Endothelial cell of umbilical vein (primary cell): ENCODE data around the gene KCMF1. TPM values are rescaled to one million over a fixed set of nuclear protein-coding genes. Genes with fewer than 3 reads are reported as not detected.

Source experiments
- BruUV-seq: library from RNA; stranded (reverse); fragments of 400-500 nt; replicated peaks from 2 replicates; lab custom pipeline; 2021; lab: Mats Ljungman, UMichigan
- CTCF ChIA-PET: fragments of 300-600, 350-600 bp; sonication (Branson Sonifier 250); formaldehyde crosslinking; loops from one replicate; lab custom pipeline; 2021; ENCODE audit warnings: antibody characterized with exemption, inconsistent platforms; lab: Charles Lee
- POLR2A ChIA-PET: fragments of 300-600, 350-600 bp; sonication (Branson Sonifier 250); formaldehyde crosslinking; loops from one replicate; lab custom pipeline; 2021; ENCODE audit warnings: antibody characterized with exemption, inconsistent platforms; lab: Charles Lee
- DNase-seq: peaks from one replicate; pipeline ENCODE4 v3.0.0-alpha.2; 2011; ENCODE audit warnings: low read depth, low spot score
- FAIRE-seq: peaks from 2 replicates; lab custom pipeline; 2011; peaks lifted over from hg19 to GRCh38; lab: Jason Lieb, UNC
- H2AFZ ChIP-seq: 2 replicates; pipeline ENCODE4 v1.6.0; 2012; ENCODE audit warnings: low read depth, low read length, control low read depth, inconsistent platforms
- H3K27ac ChIP-seq: 2 replicates; pipeline ENCODE4 v1.5.1; 2011; ENCODE audit warnings: low read depth, mild to moderate bottlenecking, control low read depth, low read length, moderate library complexity; ENCODE audit not compliant: insufficient read depth
- H3K27me3 ChIP-seq, 2 experiments: 2 replicates each; pipeline versions ENCODE4 v1.6.0 to v1.6.1; 2011; ENCODE audit warnings: low read length in 2 of 2, mixed read lengths in 1 of 2; ENCODE audit not compliant: control insufficient read depth in 2 of 2, insufficient read depth in 2 of 2
- H3K36me3 ChIP-seq, 2 experiments: 2 replicates in 1 of 2; 3 replicates in 1 of 2; pipeline ENCODE4 v1.5.1; 2011; ENCODE audit warnings: low read length in 2 of 2, mild to moderate bottlenecking in 1 of 2, moderate library complexity in 1 of 2; ENCODE audit not compliant: control insufficient read depth in 2 of 2, insufficient read depth in 2 of 2; ENCODE audit errors: extremely low read depth in 1 of 2
- H3K4me1 ChIP-seq: 3 replicates; pipeline ENCODE4 v1.5.1; 2011; ENCODE audit warnings: mild to moderate bottlenecking, low read length; ENCODE audit not compliant: control insufficient read depth, insufficient read depth; ENCODE audit errors: extremely low read depth
- H3K4me2 ChIP-seq: 2 replicates; pipeline ENCODE4 v1.6.1; 2011; ENCODE audit warnings: low read length, control low read depth, mixed read lengths; ENCODE audit not compliant: insufficient read depth
- H3K4me3 ChIP-seq, 3 experiments: fragments of 200-600 bp in 1 of 3; sonication (generic), shearing (Covaris generic) in 1 of 3; replicated peaks in 1 of 3; 2 replicates each; pipeline ENCODE4 v1.5.1; 2011 to 2016; ENCODE audit warnings: control low read depth in 3 of 3, low read length in 3 of 3, mild to moderate bottlenecking in 2 of 3, inconsistent platforms in 1 of 3, low read depth in 1 of 3, moderate library complexity in 1 of 3; ENCODE audit not compliant: insufficient read depth in 1 of 3
- H3K79me2 ChIP-seq: 2 replicates; pipeline ENCODE4 v1.6.0; 2012; ENCODE audit warnings: low read length, inconsistent platforms; ENCODE audit not compliant: control insufficient read depth, insufficient read depth
- H3K9ac ChIP-seq: replicated peaks from 2 replicates; pipeline ENCODE3; 2011; ENCODE audit warnings: low read length, control low read depth; ENCODE audit not compliant: insufficient read depth; ENCODE audit errors: extremely low read depth
- H3K9me1 ChIP-seq: replicated peaks from 3 replicates; pipeline ENCODE4 v1.6.0; 2011; ENCODE audit warnings: mild to moderate bottlenecking, low read length; ENCODE audit not compliant: control insufficient read depth, insufficient read depth; ENCODE audit errors: extremely low read depth
- H3K9me3 ChIP-seq: replicated peaks from 2 replicates; pipeline ENCODE4 v1.5.1; 2012; ENCODE audit warnings: low read length, inconsistent platforms; ENCODE audit not compliant: control insufficient read depth, insufficient read depth
- H4K20me1 ChIP-seq: replicated peaks from 2 replicates; pipeline ENCODE3; 2011; ENCODE audit warnings: mild to moderate bottlenecking, low read length; ENCODE audit not compliant: control insufficient read depth, insufficient read depth; ENCODE audit errors: extremely low read depth
- EZH2 ChIP-seq: IDR thresholded peaks from 2 replicates; pipeline ENCODE4 v1.6.1; 2012; ENCODE audit warnings: borderline replicate concordance, low read depth, mild to moderate bottlenecking, moderate library complexity, low read length, inconsistent platforms; ENCODE audit not compliant: severe bottlenecking
- FOS ChIP-seq: IDR thresholded peaks from 2 replicates; pipeline ENCODE4 v1.6.1; 2011; ENCODE audit warnings: mild to moderate bottlenecking, low read length, moderate library complexity, borderline replicate concordance; ENCODE audit not compliant: insufficient read depth
- GATA2 ChIP-seq: IDR thresholded peaks from 2 replicates; pipeline ENCODE4 v1.7.0; 2011; ENCODE audit warnings: low read depth, mild to moderate bottlenecking, moderate library complexity, mixed read lengths, low read length; ENCODE audit not compliant: insufficient read length, insufficient read depth
- JUN ChIP-seq: IDR thresholded peaks from 2 replicates; pipeline ENCODE4 v1.6.1; 2011; ENCODE audit warnings: borderline replicate concordance, low read depth; ENCODE audit not compliant: insufficient read length, insufficient read depth
- MYC ChIP-seq: IDR thresholded peaks from one replicate; pipeline ENCODE4 v1.6.1; 2011; ENCODE audit warnings: mild to moderate bottlenecking, low read depth, low read length
- POLR2A ChIP-seq: IDR thresholded peaks from 2 replicates; pipeline ENCODE4 v1.6.1; 2012; ENCODE audit warnings: low read depth, mild to moderate bottlenecking, control low read depth, low read length
- POLR2AphosphoS5 ChIP-seq: IDR thresholded peaks from 2 replicates; pipeline ENCODE4 v1.6.1; 2012; ENCODE audit warnings: low read depth, mild to moderate bottlenecking, control low read depth, low read length, moderate library complexity; ENCODE audit not compliant: insufficient read depth
- dilution Hi-C: fragments of 300-500 bp; cut with MboI; formaldehyde crosslinking; loops from one replicate; pipeline ENCODE4 v1.15.0; 2019; ENCODE audit warnings: low sequenced_read_pairs; ENCODE audit not compliant: extremely low pct_ligation_motif_present
- intact Hi-C: fragments of 100-400 bp; cut with micrococcal nuclease; formaldehyde crosslinking; loops from one replicate; pipeline ENCODE4 v1.10.0; 2022
- polyA plus RNA-seq, 4 experiments: library from polyadenylated mRNA; depleted of rRNA in 3 of 4; stranded (reverse) in 3 of 4; unstranded in 1 of 4; fragments of >200 nt; gene quantifications; 2 replicates each; pipeline versions ENCODE4 v1.2.1 to v1.2.3, GENCODE V29; 2011 to 2012; ENCODE audit warnings: missing spikeins in 1 of 4
- total RNA-seq: library from RNA; stranded (reverse); gene quantifications from 2 replicates; pipeline ENCODE4 v1.2.3, GENCODE V29; 2021
- TF ChIP-seq, protein P1 (sequence below), 2 donors: IDR thresholded peaks; 1 replicate in 1 of 2; 2 replicates in 1 of 2; pipeline ENCODE4 v1.5.1; 2011; ENCODE audit warnings: low read length in 2 of 2, mild to moderate bottlenecking in 2 of 2, moderate library complexity in 2 of 2, control low read depth in 1 of 2, inconsistent platforms in 1 of 2, low read depth in 1 of 2; ENCODE audit not compliant: insufficient read depth in 1 of 2; ENCODE audit errors: extremely low read depth in 1 of 2
- TF ChIP-seq, protein P2 (sequence below): IDR thresholded peaks from 2 replicates; pipeline ENCODE4 v1.6.1; 2011; ENCODE audit not compliant: insufficient read depth, insufficient read length

Gene KCMF1
- total and polyA plus RNA-seq, 2 donors (not counting 3 experiments of a cell fraction or from before 2014, with no cell fraction given), result 49.3 to 78.4 TPM

DNA sequence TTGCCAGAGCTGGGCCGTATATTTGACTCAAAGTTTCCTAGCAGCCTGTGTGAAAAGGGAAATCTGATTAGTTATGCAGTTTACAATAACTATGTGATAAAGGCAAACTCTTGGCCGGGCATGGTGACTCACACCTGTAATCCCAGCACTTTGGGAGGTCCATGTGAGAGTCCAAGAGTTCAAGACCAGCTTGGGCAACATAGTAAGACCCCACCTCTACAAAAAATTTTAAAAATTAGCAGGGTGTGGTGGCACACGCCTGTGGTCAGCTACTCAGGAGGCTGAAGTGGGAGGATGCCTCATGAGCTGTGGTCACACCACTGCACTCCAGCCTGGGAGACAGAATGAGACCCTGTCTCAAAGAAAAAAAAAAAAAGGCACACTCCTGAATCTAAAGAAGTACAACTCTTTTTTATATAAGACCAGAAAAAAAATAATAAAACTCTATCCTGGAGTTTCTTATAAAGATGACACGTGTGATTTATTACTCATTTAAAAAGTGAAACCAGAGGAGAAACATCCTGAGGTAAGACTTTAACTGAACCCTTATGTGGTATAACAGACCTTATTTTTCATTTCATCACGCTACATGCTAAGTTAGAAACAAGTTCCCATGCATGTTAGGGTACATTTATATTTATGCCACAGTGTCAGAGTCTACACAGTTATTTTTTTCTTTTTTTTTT, 32.6 kb upstream of the KCMF1 start:
- no peak for TF ChIP-seq JUN
- TF ChIP-seq EZH2, result no peak
- TF ChIP-seq FOS, result no peak
- TF ChIP-seq MYC, result no peak
- TF ChIP-seq GATA2, result no peak
- TF ChIP-seq, protein P1, sequence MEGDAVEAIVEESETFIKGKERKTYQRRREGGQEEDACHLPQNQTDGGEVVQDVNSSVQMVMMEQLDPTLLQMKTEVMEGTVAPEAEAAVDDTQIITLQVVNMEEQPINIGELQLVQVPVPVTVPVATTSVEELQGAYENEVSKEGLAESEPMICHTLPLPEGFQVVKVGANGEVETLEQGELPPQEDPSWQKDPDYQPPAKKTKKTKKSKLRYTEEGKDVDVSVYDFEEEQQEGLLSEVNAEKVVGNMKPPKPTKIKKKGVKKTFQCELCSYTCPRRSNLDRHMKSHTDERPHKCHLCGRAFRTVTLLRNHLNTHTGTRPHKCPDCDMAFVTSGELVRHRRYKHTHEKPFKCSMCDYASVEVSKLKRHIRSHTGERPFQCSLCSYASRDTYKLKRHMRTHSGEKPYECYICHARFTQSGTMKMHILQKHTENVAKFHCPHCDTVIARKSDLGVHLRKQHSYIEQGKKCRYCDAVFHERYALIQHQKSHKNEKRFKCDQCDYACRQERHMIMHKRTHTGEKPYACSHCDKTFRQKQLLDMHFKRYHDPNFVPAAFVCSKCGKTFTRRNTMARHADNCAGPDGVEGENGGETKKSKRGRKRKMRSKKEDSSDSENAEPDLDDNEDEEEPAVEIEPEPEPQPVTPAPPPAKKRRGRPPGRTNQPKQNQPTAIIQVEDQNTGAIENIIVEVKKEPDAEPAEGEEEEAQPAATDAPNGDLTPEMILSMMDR (IDR thresholded peaks at IDR 0.05; ENCODE audit: extremely low read depth in 1 of 2, insufficient read depth in 1 of 2, low read depth in 1 of 2, low read length in 2 of 2), result no peak
- no peak for TF ChIP-seq POLR2AphosphoS5
- TF ChIP-seq, protein P2, sequence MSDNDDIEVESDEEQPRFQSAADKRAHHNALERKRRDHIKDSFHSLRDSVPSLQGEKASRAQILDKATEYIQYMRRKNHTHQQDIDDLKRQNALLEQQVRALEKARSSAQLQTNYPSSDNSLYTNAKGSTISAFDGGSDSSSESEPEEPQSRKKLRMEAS, result no peak
- TF ChIP-seq POLR2A, result no peak
- Histone ChIP-seq H3K27ac (no peak overlapping the region), H3K9ac (no peak overlapping the region), H3K4me2 (no peak overlapping the region), H4K20me1 (no peaks in the 10 kb centered on the region), H3K4me1 (peaks cover 3% of the 10 kb centered on the region), H2AFZ (no peak overlapping the region), H3K79me2 (no peaks in the 10 kb centered on the region), H3K27me3 (no peaks in the 10 kb centered on the region), H3K36me3 (no peaks in the 10 kb centered on the region), H3K9me1 (no peaks in the 10 kb centered on the region), H3K9me3 (no peaks in the 10 kb centered on the region), H3K4me3 (no peak overlapping the region)
- no TSS peak for BruUV-seq
- CTCF ChIA-PET, result interaction anchor here (0.6 kb wide), 1 partner anchor 62 kb away, joined by 3 read pairs; no protein-coding TSS in a partner anchor
- DNase-seq (no peak), FAIRE-seq (no peak)
- intact Hi-C loops, result no loop called here
- POLR2A ChIA-PET, result interaction anchor here (0.7 kb wide), 1 partner anchor 360 kb away, joined by 6 read pairs; no protein-coding TSS in a partner anchor
- dilution Hi-C loops, result no loop called here
